Activated B cell treated with CpG ODN at 0.5 μM for 24 hours (primary cell): Measurements from ENCODE around the gene GPX5. TPM values are rescaled to one million over a fixed set of nuclear protein-coding genes. Genes with fewer than 3 reads are reported as not detected.
"Not testable (repeated sequence)": the region's sequence is repeated elsewhere in the genome, so short reads cannot be mapped to it uniquely, and the experiment has no call there.

Experiments
- ATAC-seq: fragments of 200-7000 bp; cut with Tn5 transposase; one replicate; pipeline ENCODE4 v1.10.0; 2021; ENCODE audit warnings: low read depth, mild to moderate bottlenecking, moderate library complexity
- CTCF ChIA-PET: fragments of 350-600 bp; sonication (Branson Sonifier 250); formaldehyde crosslinking; loops from one replicate; lab custom pipeline; 2021; ENCODE audit warnings: antibody characterized with exemption; lab: Charles Lee
- POLR2A ChIA-PET: fragments of 350-600 bp; sonication (Branson Sonifier 250); formaldehyde crosslinking; loops from one replicate; lab custom pipeline; 2021; ENCODE audit warnings: antibody characterized with exemption; lab: Charles Lee
- DNase-seq: peaks from one replicate; pipeline ENCODE4 v3.0.0; 2022
- H3K27ac Mint-ChIP-seq: one replicate; pipeline ENCODE4 v1.8.0; 2020; ENCODE audit warnings: mixed read lengths
- H3K27me3 Mint-ChIP-seq: one replicate; pipeline ENCODE4 v1.8.0; 2021; ENCODE audit warnings: mixed read lengths
- H3K36me3 Mint-ChIP-seq: one replicate; pipeline ENCODE4 v1.8.0; 2021; ENCODE audit warnings: low read depth, mixed read lengths
- H3K4me1 Mint-ChIP-seq: one replicate; pipeline ENCODE4 v1.8.0; 2021; ENCODE audit warnings: mixed read lengths
- H3K4me3 Mint-ChIP-seq: one replicate; pipeline ENCODE4 v1.8.0; 2020; ENCODE audit warnings: mild to moderate bottlenecking, mixed read lengths
- H3K9me3 Mint-ChIP-seq: one replicate; pipeline ENCODE4 v1.8.0; 2020; ENCODE audit warnings: mixed read lengths
- CTCF ChIP-seq: fragments of 200-600 bp; IDR thresholded peaks from one replicate; pipeline ENCODE4 v1.8.0; 2022; ENCODE audit warnings: antibody characterized with exemption, mild to moderate bottlenecking
- intact Hi-C: fragments of 100-400 bp; cut with micrococcal nuclease; formaldehyde crosslinking; loops from one replicate; pipeline ENCODE4 v1.15.1; 2024
- total RNA-seq: library from RNA; stranded (reverse); gene quantifications from 2 replicates; pipeline ENCODE4 v1.2.3, GENCODE V29; 2022

Gene GPX5
- total RNA-seq, 1 donor from 2014 or later, result not detected

GRCh38 chr6:28542440-28543296 lies 17.0 kb downstream of the GPX5 start:
- ATAC-seq (peak; percentile 37), DNase-seq (no peak)
- intact Hi-C loops, result no loop called here

GRCh38 chr6:28543651-28544610 lies 18.2 kb downstream of the GPX5 start:
- Mint-ChIP-seq H3K9me3 (peaks cover 12% of the 10 kb centered on the region), H3K4me3 (peak overlapping the region; percentile 45), H3K4me1 (peaks cover 21% of the 10 kb centered on the region), H3K27ac (no peak overlapping the region), H3K36me3 (no peaks in the 10 kb centered on the region), H3K27me3 (peaks cover 62% of the 10 kb centered on the region)
- no peak for TF ChIP-seq CTCF
- ChIA-PET CTCF (no interaction called here), POLR2A (no interaction called here)
- ATAC-seq (no peak), DNase-seq (no peak)
- intact Hi-C loops, result no loop called here

More at GRCh38 chr6:28542440-28543296, 17.0 kb downstream of the GPX5 start:
- H3K36me3 Mint-ChIP-seq, result no peaks in the 10 kb centered on the region
- no peak overlapping the region for H3K27ac Mint-ChIP-seq
- peaks cover 10% of the 10 kb centered on the region for H3K9me3 Mint-ChIP-seq
- peaks cover 21% of the 10 kb centered on the region for H3K4me1 Mint-ChIP-seq
- POLR2A ChIA-PET, result no interaction called here
- peaks cover 62% of the 10 kb centered on the region for H3K27me3 Mint-ChIP-seq
- CTCF ChIA-PET, result no interaction called here
- no peak for TF ChIP-seq CTCF
- H3K4me3 Mint-ChIP-seq, result peak overlapping the region; percentile 67

GRCh38 chr6:28545955-28546354 lies 20.3 kb downstream of the GPX5 start:
- H3K4me1 Mint-ChIP-seq, result peaks cover 21% of the 10 kb centered on the region
- CTCF ChIA-PET, result no interaction called here
- no peak for TF ChIP-seq CTCF
- intact Hi-C loops, result no loop called here
- DNase-seq (no peak), ATAC-seq (no peak)
- H3K27ac Mint-ChIP-seq, result no peak overlapping the region
- peaks cover 7% of the 10 kb centered on the region for H3K9me3 Mint-ChIP-seq
- POLR2A ChIA-PET, result no interaction called here
- no peaks in the 10 kb centered on the region for H3K36me3 Mint-ChIP-seq
- no peak overlapping the region for H3K4me3 Mint-ChIP-seq
- H3K27me3 Mint-ChIP-seq, result peaks cover 52% of the 10 kb centered on the region

GRCh38 chr6:28547003-28547402 lies 21.3 kb downstream of the GPX5 start:
- ATAC-seq, CTCF ChIA-PET, H3K36me3 Mint-ChIP-seq, POLR2A ChIA-PET, DNase-seq, H3K4me3 Mint-ChIP-seq, H3K27ac Mint-ChIP-seq, H3K9me3 Mint-ChIP-seq, intact Hi-C loops: not testable (repeated sequence)
- Mint-ChIP-seq H3K27me3 (peaks cover 46% of the 10 kb centered on the region), H3K4me1 (peaks cover 21% of the 10 kb centered on the region)

- CTCF ChIA-PET, result no interaction called here
- Mint-ChIP-seq H3K27me3 (peaks cover 53% of the 10 kb centered on the region), H3K4me1 (no peaks in the 10 kb centered on the region), H3K4me3 (no peak overlapping the region), H3K36me3 (no peaks in the 10 kb centered on the region), H3K27ac (no peak overlapping the region), H3K9me3 (peaks cover 3% of the 10 kb centered on the region)
- DNase-seq, result no peak
- POLR2A ChIA-PET, result no interaction called here
- intact Hi-C loops, result no loop called here
- no peak for TF ChIP-seq CTCF
- ATAC-seq, result no peak
Measured at GRCh38 chr6:28551891-28552666, 26.4 kb downstream of the GPX5 start.
